Epidermal melanocyte (primary cell): ENCODE results near the gene PDZD7.

ENCODE experiments used
- DNase-seq: peaks from one replicate; pipeline ENCODE4 v3.0.0; 2011; ENCODE audit warnings: low spot score; ENCODE audit not compliant: insufficient read length

The PDZD7 gene

DNA sequence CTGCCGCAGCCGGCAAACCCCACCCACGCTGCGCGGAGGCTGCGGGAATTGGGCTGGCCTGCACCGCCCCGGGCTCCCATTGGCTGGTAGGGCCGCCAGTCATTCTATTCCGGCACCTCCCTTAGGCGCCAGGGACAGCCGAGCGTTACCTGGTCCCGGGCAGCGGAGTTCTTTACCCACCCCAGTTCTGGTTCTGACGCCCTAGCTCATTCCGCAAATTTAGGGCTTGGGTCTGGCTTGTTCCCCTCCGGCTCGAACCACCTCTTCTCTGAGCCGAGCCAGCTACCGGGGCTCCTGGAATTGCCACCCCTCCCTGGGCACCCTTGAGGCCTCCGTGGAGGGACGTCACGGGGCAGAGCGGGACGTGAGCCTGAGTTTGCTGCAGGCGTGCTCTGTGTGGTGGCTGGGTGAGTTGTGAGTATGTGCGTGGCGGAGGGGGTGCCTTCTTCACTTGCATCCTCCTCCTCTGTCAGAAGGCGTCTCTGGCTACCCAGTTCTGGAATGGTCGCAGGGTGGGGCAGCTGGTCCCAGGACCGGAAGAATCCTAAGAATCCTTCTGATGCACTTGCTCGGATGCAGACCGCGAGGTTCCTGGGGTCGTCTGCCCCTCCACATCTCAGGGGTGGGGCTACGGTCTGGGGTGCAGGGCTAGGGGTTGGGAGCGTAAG, at the start of gene PDZD7, which contains the start of gene SFXN3:
TSS of gene PDZD7 (minus strand) at position 2 of the 668 bp plus-strand sequence. CDS start 910 bp downstream, outside the sequence.
TSS of gene SFXN3 (plus strand) at position 107 of the 668 bp plus-strand sequence. CDS start 3,461 bp downstream, outside the sequence.
- peak; percentile 96 for DNase-seq

DNA sequence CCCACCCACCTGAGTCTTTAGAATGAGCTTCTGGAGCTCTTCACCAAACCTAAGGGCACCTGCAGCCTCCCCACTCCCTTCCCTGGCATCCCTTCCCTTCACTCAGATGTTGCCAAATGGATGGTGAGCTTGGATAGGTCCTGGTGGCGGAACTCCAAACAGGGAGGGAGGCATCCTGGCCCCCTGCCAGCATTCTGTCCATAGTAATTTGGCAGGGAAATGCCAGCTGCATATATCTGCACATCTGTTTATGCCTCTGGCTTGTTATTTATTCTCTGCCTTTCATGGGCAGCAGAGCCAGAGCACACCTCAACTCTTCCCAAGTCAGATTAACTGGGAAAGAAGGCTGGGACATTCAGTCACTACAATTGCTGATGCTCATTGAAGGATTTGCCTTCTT, 48.9 kb upstream of the PDZD7 start:
- no peak for DNase-seq

DNA sequence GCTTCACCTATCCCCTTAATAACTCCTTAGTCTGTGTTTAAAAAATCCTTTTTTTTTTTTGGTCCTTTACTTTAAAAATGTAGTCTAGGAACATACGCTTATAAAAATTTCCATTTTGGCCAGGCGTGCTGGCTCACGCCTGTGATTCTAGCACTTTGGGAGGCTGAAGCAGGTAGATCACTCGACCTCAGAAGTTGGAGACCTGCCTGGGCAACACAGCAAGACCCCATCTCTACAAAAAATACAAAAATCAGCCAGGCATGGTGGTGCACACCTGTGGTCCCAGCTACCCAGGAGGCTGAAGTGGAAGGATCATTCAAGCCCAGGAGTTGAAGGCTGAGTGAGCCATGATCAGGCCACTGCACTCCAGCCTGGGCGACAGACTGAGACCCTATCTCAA, 45.7 kb upstream of the PDZD7 start:
- no peak for DNase-seq

DNA sequence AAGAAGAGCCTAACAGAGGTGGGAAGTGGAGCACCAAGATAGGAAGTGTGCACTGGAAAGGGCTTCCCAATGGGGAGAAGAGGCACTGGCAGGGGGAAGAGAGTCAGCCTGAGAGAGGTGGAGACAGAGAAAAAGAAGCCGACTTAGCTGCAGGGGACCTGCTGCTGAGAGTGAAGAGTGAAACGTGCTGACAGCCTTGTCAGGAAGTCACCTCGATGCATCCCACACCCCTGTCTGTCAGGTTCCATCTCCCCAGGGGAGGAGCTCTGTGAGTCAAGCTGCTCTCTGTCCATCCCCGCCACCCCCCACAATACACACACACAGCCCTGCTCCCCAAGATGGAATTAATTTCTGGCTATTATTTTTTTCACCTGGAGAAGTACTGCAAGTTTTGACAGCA, 44.8 kb upstream of the PDZD7 start:
- DNase-seq, result no peak

DNA sequence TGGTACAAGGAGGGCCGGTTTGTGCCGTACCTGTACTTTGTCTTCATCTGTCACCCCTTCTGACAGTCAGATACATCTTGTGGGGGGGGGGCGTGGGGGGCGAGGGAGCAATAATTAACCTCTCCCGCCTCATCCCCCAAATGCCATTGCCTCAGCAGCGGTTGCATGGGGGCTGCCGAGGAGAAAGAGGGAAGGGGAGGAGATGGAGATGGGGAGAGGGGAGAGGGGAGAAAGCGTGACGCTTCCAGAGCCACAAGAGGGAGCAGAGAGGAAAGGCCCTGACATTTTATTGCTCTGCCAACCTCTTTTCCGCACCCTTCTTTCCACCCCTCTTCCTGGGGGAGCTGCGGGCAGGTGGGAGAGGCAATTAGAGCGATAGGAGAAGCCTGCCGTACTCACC, 42.7 kb upstream of the PDZD7 start:
- no peak for DNase-seq

DNA sequence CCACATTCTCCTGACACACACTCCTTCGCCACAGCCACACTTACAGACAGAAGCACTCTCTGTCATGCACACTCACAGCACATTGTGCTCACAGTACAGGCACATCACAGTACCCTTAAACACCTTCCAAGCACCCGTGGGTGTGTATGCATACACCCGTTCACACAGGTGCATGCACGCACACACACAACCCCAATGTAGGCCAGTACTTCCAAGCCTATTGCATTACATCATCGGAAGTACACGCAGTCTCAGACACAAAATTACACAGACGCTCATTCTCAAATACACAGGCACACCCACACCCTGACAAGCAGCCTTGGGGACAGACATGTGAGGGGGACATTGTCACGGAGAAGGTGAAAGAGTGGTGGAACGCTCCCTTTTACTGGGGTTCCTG, 42.0 kb upstream of the PDZD7 start:
- DNase-seq, result no peak

DNA sequence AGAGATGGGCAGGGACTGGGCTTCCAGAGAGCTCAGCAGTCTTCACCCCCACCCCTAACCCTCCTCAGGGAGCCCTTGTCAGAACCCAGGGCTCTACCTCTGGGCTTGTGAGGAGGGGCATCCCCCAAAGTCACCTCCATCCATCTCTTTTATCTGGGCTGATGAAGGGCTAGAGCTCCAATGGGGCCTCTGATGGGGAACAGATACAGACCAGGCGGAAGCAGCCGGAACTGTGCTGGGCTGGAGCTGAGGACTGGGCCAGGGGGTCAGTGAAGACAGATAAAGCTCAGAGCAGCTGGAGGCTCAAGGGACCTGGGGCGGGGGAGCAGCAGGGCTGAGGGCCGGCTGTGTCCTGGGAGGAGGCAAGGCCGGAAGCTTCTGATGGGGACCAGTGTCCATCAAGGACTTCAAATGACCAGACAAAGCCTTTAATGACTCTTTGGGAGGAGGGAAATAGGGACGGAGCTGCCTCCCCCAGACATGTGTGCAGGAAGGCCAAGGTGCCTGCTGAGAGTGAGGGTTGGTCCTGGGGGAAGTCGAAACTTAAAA, 41.0 kb upstream of the PDZD7 start:
- DNase-seq, result no peak

DNA sequence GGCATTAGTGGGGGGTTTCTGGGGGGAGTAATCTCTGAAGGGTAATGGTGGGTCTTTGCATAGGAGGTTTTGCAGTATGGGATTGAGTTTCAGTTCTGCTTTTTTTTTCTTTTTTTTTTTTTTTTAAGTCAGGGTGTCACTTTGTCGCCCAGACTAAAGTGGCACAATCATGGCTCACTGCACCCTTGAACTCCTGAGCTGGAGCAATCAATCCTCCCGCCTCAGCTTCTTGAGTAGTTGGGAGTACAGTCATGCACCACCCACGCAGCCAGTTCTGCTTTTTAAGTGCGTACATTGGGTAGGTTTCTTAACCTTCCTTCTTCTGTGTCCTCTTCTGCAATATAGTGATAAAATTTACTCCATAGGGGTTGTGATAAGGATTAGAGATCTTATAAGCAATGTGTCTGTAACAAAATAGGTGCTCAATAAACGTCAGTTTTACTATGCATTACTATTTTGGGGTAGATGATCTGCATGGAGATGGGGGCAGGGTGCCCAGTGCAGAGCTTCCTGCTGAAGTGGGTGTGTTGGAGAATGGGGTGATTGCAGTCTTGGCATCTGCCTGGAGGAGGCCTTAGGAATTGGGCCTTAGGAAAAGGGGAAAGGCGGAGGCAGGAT, 40.4 kb upstream of the PDZD7 start:
- DNase-seq, result no peak

DNA sequence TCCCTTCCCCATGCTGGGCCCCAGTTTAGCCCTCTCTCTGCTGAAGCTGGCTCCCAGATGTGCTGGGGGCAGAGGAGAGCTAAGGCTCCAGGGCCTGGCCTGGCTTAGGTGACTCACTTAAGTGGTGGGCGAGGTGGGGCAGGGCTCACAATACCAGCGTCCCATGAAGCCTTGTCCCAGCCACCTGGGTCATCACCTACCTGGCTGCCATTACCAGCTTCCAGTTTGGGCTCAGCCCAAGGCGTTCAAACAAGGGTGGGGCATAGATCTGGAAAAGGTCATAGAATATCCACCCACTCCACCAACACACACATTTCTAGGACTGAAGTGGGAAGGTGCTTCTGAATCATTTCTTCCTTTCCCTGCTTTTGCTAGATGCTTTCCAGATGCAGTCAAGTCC, 39.2 kb upstream of the PDZD7 start:
- no peak for DNase-seq

DNA sequence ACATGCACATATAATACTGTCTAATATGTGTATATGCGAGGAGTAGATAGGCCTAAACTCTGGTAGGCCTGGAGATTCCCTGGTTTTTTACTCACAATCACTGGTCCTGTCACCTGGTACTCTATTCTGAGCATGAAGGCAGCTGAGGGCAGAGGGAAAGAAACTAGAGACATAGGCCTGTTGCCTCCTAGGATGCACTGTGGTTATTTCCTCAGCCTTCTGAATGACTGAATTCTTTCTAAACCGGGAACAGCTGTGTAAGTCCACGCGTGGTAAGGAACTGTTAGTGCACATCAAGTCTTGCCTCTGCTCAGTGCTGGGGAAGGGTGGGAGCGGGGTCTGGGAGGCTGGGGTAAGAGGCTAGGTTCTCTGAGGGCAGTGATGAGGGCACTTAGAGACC, 38.5 kb upstream of the PDZD7 start:
- no peak for DNase-seq

DNA sequence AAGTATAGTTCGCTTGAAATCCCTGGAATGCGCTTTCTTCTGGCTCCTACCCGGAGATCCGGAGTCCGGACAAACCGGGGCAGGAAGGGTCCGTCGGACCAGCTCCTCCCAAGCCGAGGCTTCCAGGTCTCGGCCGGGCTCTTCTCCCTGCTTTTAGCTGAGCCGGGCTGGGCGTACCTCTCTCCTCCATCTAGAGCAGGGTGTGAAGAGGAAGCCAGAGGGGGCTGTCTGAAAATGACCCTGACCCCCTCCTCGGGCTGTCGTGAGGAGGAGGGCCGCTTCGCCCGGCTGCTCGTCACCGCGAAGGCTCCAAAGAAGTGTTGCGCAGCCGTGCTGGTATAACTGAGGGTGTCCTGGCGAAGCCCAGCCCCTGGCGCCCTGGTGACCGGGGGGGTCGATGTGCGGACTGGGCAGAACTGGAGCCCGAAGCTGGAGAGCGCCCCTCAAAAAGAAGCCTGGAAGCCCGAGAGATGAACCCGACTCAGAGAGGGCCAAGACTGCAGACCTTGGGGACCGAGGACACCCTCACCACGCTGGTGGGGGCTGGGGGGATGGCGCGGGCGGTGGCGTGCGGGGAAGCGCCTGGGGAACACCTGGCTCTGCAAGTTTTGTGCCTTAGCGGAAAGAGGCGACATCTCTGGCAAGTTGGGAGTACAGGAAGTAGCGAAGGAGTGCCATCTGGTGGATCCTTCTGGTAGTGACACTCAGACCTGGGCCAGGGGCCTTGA, 36.6 kb upstream of the PDZD7 start:
- peak; percentile 84 for DNase-seq

DNA sequence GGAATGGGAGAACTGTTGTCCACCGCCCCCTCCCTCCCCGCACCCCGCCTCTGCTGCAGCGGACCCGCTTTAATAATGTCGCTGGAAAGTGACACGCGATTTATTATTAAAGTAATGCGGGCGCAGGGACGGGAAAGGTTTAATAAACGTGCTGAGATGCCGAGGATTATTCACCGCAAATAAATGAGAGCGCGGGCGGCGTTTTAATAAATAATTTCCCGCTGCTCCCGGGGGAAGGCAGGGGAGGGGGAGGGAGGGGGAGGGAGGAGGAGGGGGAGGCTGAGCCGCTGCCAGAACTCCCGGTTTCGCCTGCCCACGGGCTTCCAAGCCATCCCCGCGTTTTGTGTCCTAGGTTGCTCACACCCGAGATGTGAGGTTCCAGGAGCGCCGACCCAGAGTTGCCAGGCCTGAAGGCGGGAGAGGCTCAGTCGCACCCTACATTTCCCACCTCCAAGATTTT, 36.0 kb upstream of the PDZD7 start:
- no peak for DNase-seq

DNA sequence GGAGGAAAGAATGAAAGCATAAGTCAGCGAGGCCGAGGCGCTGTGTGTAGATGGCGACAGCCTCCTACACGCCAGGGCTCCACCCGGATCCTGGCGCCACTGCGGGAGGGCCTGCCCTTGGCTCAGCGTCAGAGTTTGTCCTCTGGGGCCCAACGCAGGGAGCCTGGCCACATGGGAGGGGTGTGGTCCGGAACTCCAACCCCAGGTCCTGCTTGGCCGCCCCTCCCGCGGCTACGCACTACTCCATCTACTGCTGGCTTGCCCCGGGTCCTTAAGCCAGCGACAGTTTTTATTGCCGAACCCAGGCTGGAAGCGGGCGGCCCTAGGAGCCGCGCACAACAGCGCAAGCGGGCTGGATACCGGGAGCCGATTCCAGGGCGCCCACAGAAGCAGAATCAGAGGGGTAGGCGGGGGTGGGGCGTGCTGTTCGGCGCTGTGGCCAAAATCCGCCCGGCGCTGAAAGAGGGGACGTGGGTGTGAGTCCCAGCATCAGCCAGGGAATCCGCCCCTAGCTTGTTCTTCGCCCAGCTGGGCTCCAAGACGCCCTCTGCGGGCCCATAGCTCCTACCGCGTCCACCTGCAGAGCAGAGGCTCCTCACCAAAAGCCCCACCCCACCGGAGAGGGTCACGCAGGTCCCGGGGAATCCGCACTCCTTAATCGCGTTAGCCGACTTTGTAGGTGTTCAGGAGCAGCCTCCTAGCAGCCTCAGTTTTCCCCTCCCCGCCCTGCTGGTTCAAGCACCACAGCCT, 35.4 kb upstream of the PDZD7 start:
- DNase-seq, result no peak

DNA sequence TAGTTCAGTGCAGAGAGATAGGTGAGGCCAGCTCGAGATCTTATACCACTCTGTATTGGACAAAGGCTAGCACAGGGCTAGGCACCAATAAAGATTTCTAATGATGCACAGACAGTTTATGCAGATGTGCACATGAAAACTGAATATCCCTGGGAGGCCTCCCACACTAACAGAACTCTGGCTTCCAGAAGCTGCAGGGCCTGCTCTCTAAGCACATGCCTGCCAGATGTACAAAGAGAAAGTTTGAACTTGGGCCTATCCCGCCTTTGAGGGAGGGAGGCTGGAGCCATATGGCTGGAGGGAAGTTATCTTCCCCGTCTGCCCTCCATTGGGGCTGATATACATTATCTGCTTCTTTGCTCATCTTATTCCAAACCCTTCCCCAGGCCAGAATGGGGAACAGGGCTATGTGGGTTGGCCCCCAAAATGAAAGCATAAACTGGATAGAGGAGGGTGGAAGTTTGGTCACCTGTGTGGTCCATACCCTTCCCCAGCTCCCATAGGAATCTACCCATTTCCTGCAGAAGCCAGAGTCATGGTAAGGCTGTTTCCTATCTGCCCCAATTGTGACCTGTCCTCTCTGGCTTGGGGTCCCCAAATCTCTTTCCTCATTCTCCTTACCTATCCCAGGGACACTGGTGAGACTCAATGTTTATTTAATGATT, 34.7 kb upstream of the PDZD7 start:
- no peak for DNase-seq

DNA sequence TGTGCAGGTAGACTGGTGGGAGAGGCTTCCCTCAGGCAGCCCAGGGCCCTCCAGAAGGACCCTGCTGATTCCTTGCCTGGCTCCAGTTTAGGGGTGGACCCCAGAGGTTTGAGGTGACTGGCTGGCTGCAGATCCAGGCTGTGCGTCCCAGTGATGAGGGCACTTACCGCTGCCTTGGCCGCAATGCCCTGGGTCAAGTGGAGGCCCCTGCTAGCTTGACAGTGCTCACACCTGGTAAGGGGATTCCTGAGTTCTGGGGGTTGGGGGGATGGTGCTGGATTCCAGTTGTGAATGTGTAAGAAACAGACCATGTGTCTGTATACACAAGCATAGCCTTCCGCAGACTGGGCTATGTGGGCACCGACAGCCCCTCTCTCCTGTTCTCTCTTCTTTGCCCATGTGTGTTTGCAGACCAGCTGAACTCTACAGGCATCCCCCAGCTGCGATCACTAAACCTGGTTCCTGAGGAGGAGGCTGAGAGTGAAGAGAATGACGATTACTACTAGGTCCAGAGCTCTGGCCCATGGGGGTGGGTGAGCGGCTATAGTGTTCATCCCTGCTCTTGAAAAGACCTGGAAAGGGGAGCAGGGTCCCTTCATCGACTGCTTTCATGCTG, 33.6 kb upstream of the PDZD7 start:
- no peak for DNase-seq

DNA sequence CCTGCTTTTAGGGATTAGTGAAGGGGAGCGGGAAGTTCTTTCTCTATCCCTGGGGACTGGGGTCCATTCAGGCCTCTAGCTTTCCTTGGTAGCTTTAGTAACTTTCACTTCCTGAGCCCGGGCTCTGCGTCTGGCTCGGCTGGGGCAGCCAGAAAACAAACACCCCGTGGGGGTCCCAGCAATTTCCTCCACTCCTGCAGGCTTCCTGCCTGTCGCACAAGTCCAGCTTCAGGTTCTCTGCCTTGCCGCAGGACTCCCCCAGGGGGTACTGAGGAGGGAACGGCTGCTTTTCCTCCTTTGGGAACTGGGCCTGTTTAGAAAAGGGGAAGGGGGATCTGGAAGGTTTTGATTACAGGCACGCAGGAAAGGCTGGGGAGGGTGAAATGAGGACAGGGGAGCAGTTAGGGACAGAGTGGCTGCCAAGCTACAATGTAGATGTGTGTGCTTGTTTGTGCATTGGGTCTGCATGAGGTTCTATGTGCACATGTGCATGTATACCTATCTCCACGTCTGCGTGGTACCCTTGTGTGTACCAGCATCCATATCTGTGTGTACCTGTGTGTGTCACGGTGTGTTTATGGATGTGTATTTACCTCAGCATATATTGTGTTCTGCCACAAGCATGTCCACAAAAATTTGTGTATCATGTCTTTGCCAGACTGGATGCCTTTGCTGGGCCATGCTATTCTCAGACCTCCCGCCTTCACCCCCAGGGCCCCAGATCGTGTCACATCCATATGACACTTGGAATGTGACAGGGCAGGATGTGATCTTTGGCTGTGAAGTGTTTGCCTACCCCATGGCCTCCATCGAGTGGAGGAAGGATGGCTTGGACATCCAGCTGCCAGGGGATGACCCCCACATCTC, 32.9 kb upstream of the PDZD7 start:
- no peak for DNase-seq

DNA sequence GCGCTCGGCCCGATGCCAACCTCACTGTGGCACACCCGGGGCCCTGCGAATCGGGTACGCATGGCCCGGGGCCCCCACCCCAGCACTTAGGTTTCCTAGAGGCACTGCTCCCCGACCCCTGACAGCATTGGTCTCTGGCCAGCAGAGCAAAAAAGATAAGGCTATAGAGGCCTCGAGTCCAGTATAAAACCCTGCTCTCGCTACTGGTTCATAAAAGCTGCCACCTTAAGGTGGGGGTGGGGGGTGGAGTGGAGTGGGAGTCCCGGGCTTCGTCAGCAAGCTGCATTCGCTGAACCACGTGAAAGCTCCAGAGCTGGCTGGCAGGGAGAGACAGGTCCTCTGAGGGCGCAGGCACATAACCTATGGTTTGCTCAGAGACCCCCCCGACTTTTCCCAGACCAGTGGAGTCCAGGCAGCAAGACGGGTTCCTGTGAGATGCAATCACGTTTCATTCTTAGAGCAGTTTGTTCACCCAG, 32.2 kb upstream of the PDZD7 start:
- DNase-seq, result no peak

DNA sequence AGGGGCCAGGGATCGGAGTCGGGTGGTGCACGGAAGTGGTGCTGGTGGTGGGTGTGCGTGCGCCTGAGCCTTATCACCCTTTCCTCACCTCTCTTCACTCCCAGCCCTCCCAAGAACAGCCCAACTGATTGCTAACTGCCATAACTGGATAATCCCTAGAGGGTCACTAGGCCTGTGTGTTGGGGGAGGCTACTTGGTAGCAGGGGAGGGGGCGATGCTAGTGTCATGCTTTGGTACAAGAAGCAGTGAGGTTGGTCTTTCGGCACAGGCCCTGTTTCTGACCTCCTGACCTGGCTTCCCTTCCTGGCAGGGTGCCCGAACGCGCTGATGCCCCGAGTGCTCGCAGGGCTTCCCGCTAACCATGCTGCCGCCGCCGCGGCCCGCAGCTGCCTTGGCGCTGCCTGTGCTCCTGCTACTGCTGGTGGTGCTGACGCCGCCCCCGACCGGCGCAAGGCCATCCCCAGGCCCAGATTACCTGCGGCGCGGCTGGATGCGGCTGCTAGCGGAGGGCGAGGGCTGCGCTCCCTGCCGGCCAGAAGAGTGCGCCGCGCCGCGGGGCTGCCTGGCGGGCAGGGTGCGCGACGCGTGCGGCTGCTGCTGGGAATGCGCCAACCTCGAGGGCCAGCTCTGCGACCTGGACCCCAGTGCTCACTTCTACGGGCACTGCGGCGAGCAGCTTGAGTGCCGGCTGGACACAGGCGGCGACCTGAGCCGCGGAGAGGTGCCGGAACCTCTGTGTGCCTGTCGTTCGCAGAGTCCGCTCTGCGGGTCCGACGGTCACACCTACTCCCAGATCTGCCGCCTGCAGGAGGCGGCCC, 31.5 kb upstream of the PDZD7 start:
- no peak for DNase-seq
